Gastroesophageal sphincter (tissue), 4 donors: ENCODE measurements around the gene PLA2G2A. TPM values are rescaled to one million over a fixed set of nuclear protein-coding genes. Genes with fewer than 3 reads are reported as not detected.
"Not testable (repeated sequence)": the region's sequence is repeated elsewhere in the genome, so short reads cannot be mapped to it uniquely, and the experiment has no call there.

Experiments used
- ATAC-seq: fragments of 150-250 bp; one replicate; pipeline ENCODE4 v1.9.1; 2016; ENCODE audit warnings: mild to moderate bottlenecking, moderate library complexity
- H3K27ac ChIP-seq, 4 donors: fragments of 200-600 bp; sonication (generic) in 3 of 4; 1 replicate in 3 of 4; 2 replicates in 1 of 4; pipeline ENCODE4 v1.5.1; 2016 to 2019
- H3K27me3 ChIP-seq: fragments of 200-600 bp; sonication (generic); one replicate; pipeline ENCODE4 v1.5.1; 2019
- H3K36me3 ChIP-seq, 2 donors: fragments of 200-600 bp; sonication (generic); one replicate each; pipeline ENCODE4 v1.5.1; 2019; ENCODE audit warnings: control low read depth in 1 of 2
- H3K4me1 ChIP-seq, 3 donors: fragments of 200-600 bp; sonication (generic); 1 replicate in 2 of 3; 2 replicates in 1 of 3; pipeline ENCODE4 v1.5.1; 2016 to 2019; ENCODE audit warnings: control low read depth in 2 of 3
- H3K4me3 ChIP-seq, 2 donors: fragments of 200-600 bp; sonication (generic); one replicate each; pipeline ENCODE4 v1.5.1; 2019; ENCODE audit warnings: mild to moderate bottlenecking in 1 of 2, moderate library complexity in 1 of 2
- H3K9me3 ChIP-seq, 3 donors: fragments of 200-600 bp; sonication (generic); one replicate each; pipeline ENCODE4 v1.5.1; 2017 to 2019; ENCODE audit warnings: control low read depth in 2 of 3
- EP300 ChIP-seq: sonication (generic); formaldehyde crosslinking; IDR thresholded peaks from one replicate; pipeline ENCODE4 v1.6.1; 2017; ENCODE audit warnings: antibody characterized with exemption, mild to moderate bottlenecking
- POLR2A ChIP-seq, 2 donors: fragments of 450-650 bp; IDR thresholded peaks; one replicate each; pipeline ENCODE4 v1.6.1; 2017; ENCODE audit warnings: antibody characterized with exemption in 2 of 2, mild to moderate bottlenecking in 2 of 2, moderate library complexity in 1 of 2
- POLR2AphosphoS5 ChIP-seq: sonication (generic); formaldehyde crosslinking; IDR thresholded peaks from one replicate; pipeline ENCODE4 v1.6.1; 2017; ENCODE audit warnings: antibody characterized with exemption
- WGBS, 2 donors: methylation state at CpG; one replicate each; pipeline ENCODE4 v1.1.5; 2018; ENCODE audit warnings: low coverage in 1 of 2; 5-methylcytosine and 5-hydroxymethylcytosine counted together
- total RNA-seq, 4 donors: library from RNA; depleted of rRNA; stranded (reverse); fragments of >200 nt; gene quantifications; one replicate each; pipeline ENCODE4 v1.1.0, GENCODE V29; 2016
- TF ChIP-seq, protein P1 (sequence below), 4 experiments: fragments of 200-600 bp in 2 of 4; fragments of 450-650 bp in 2 of 4; sonication (generic) in 1 of 4; IDR thresholded peaks; one replicate each; pipeline ENCODE4 v1.5.1; 2017 to 2019; ENCODE audit warnings: antibody characterized with exemption in 4 of 4, mild to moderate bottlenecking in 2 of 4, moderate library complexity in 2 of 4

The PLA2G2A gene
- total RNA-seq, 4 donors from 2014 or later, result 16.5 to 300 (median 96.0) TPM

DNA sequence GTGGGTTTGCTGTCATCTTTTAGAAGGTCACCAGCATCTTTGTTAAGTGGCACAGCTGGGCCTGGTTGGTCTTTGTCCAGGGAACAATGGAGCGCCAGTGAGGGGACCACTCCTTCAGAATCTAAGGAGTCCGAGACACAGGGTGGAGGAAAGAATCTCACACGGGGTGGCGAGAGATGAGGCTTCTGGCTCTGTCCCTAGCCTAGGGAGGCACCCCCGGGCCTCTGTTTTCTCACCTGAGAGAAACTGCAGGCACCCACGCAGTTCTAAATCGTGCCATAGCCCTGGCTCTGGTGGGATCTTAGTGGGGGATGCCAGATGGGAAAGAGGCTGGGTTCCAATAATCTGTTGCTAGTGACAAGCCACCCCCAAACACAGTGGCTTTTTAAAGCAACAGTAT is 45.1 kb downstream of the PLA2G2A start:
- TF ChIP-seq, protein P1, sequence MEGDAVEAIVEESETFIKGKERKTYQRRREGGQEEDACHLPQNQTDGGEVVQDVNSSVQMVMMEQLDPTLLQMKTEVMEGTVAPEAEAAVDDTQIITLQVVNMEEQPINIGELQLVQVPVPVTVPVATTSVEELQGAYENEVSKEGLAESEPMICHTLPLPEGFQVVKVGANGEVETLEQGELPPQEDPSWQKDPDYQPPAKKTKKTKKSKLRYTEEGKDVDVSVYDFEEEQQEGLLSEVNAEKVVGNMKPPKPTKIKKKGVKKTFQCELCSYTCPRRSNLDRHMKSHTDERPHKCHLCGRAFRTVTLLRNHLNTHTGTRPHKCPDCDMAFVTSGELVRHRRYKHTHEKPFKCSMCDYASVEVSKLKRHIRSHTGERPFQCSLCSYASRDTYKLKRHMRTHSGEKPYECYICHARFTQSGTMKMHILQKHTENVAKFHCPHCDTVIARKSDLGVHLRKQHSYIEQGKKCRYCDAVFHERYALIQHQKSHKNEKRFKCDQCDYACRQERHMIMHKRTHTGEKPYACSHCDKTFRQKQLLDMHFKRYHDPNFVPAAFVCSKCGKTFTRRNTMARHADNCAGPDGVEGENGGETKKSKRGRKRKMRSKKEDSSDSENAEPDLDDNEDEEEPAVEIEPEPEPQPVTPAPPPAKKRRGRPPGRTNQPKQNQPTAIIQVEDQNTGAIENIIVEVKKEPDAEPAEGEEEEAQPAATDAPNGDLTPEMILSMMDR (IDR thresholded peaks at IDR 0.05), result no peak
- ATAC-seq, result no peak
- H3K9me3 ChIP-seq, result peaks cover 0 to 27% (median 0%) of the 10 kb centered on the region in 3 donors
- H3K4me3 ChIP-seq, result no peak overlapping the region
- no peaks in the 10 kb centered on the region for H3K36me3 ChIP-seq
- no peaks in the 10 kb centered on the region for H3K27me3 ChIP-seq
- 85 to 93% methylated on average over 5 to 6 of the region's 7 CpGs for WGBS, 2 donors
- H3K4me1 ChIP-seq, result no peaks in the 10 kb centered on the region
- H3K27ac ChIP-seq, result no peak overlapping the region

DNA sequence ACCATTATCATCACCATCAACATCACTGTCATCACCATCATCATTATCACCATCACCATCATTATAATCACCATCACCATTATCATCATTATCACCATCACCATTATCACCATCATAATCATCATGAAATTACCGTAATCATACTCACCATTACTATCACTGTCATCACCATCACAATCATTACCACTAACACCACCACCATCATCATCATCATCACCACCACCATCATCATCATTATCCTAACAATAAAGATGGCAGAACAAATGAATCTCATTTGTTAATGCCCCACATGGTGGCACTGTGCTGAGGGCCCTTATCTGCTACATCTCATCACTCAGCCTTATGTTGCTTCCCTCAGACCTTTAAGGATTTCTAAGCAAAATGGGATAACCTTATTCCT is 46.6 kb downstream of the PLA2G2A start:
- 0 to 60% methylated on average over 1 of the region's 1 CpG for WGBS, 2 donors
- no peaks in the 10 kb centered on the region for H3K4me1 ChIP-seq
- H3K9me3 ChIP-seq, result peaks cover 0 to 27% (median 0%) of the 10 kb centered on the region in 3 donors
- no peak overlapping the region for H3K4me3 ChIP-seq
- ATAC-seq, result no peak
- H3K27ac ChIP-seq, result no peak overlapping the region
- H3K27me3 ChIP-seq, result no peaks in the 10 kb centered on the region
- TF ChIP-seq EP300, result no peak
- H3K36me3 ChIP-seq, result no peaks in the 10 kb centered on the region

DNA sequence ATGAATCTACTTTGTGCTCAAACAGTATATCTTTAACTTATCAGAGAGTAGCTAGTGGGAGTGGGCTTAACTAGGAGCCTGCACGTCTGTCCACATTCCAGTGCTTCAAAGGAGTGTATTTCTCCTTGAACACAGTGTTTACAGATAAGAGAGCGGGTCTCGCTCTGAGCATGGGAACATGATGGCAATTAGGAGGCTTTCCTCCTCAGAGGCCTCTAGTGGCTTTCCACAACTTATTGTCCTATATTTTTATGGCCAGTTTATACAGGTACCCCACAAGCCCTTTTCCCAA is 52.3 kb downstream of the PLA2G2A start:
- H3K4me1 ChIP-seq, H3K27ac ChIP-seq, H3K36me3 ChIP-seq, ATAC-seq, H3K4me3 ChIP-seq: not testable (repeated sequence)
- H3K9me3 ChIP-seq, result peaks cover 0 to 18% (median 0%) of the 10 kb centered on the region in 3 donors
- WGBS, 2 donors, result 45 to 63% methylated on average over 3 of the region's 3 CpGs
- peaks cover 12% of the 10 kb centered on the region for H3K27me3 ChIP-seq

DNA sequence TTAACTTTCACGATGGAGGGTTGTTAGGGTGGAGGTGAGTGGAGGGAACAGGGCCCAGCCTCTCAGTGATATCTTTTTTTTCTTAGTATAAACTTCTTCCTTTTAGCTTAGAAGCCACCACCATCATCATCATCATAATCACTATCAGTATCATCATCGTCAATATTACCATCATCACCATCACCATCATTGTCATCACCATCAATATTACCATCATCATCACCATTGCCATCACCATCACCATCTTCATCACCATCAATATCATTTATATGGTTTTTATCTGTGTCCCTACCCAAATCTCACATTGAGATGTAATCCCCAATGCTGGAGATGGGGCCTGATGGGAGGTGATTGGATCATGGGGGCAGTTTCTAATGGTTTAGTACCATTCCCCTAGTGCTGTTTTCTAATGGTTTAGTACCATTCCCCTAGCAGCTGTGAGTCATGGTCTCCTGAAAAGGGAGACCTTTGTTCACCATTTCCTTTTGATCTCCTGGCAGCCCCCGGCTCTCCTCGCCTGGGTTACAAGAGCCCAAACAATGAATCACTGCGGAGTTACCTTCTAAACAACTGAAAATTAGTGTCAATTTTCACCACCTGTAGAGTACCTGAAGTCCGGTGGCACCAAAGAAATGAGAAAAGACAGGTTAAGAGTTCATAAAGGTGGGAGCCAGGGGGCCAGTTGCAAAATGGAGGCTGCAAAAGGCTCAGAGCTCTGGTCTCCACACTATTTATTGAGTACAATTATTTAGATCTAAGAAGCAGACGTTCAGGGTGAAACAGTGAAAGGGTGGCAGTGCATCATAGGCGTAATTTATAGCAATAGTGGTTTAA is 52.9 kb downstream of the PLA2G2A start:
- H3K27ac ChIP-seq, result no peak overlapping the region

More for the DNA sequence above, 52.9 kb downstream of the PLA2G2A start:
- no peaks in the 10 kb centered on the region for H3K4me1 ChIP-seq
- no peak for ATAC-seq
- H3K27me3 ChIP-seq, result peaks cover 12% of the 10 kb centered on the region
- WGBS, 2 donors, result 62 to 74% methylated on average over 4 to 5 of the region's 8 CpGs
- no peaks in the 10 kb centered on the region for H3K36me3 ChIP-seq
- no peak for TF ChIP-seq EP300
- TF ChIP-seq POLR2A (IDR thresholded peaks at IDR 0.05), result no peak
- TF ChIP-seq, protein P1 (IDR thresholded peaks at IDR 0.05), result no peak
- TF ChIP-seq POLR2AphosphoS5, result no peak
- H3K4me3 ChIP-seq, result no peak overlapping the region
- H3K9me3 ChIP-seq, result peaks cover 0 to 12% (median 0%) of the 10 kb centered on the region in 3 donors

Other genes starting within 250 kb of the PLA2G2A start
- gene TMCO4, start 179.7 kb downstream of the PLA2G2A start, total RNA-seq, result 10 to 100 TPM; 18.1 to 36.9 (median 24.5) TPM
- gene RNF186, start 164.3 kb downstream of the PLA2G2A start, total RNA-seq, result not detected
- 1 to 10 TPM; 6.2 to 9.0 (median 7.9) TPM for gene OTUD3, start 97.2 kb downstream of the PLA2G2A start, total RNA-seq
- gene PLA2G2E, start 56.0 kb downstream of the PLA2G2A start, total RNA-seq, result not detected
- gene PLA2G5, start 90.6 kb upstream of the PLA2G2A start, total RNA-seq, result 10 to 100 TPM in 3 of 4 donors, 1 to 10 TPM in 1; 8.8 to 47.1 (median 23.4) TPM
- gene PLA2G2D, start 139.9 kb upstream of the PLA2G2A start, total RNA-seq, result not detected
- gene PLA2G2F, start 159.7 kb upstream of the PLA2G2A start, total RNA-seq, result not detected
- 10 to 100 TPM in 3 of 4 donors, 1 to 10 TPM in 1; 9.2 to 27.9 (median 18.8) TPM for gene UBXN10, start 206.5 kb upstream of the PLA2G2A start, total RNA-seq
- gene PLA2G2C, start 206.9 kb upstream of the PLA2G2A start, total RNA-seq, result under 1 TPM in 2 of 4 donors, not detected in 2; 0.31 to 0.81 TPM